Testis (tissue), 2 donors: ENCODE results near the gene RAD23B.

Experiments
- POLR2A ChIP-seq: fragments of 450-650 bp; IDR thresholded peaks from one replicate; pipeline ENCODE4 v1.6.1; 2017; ENCODE audit warnings: antibody characterized with exemption, mild to moderate bottlenecking, moderate library complexity
- TF ChIP-seq, protein P1 (sequence below), 3 experiments: fragments of 450-650 bp in 2 of 3; fragments of 200-600 bp in 1 of 3; sonication (generic) in 1 of 3; IDR thresholded peaks; one replicate each; pipeline ENCODE4 v1.5.1; 2016 to 2019; ENCODE audit warnings: antibody characterized with exemption in 3 of 3, mild to moderate bottlenecking in 2 of 3, moderate library complexity in 1 of 3

DNA sequence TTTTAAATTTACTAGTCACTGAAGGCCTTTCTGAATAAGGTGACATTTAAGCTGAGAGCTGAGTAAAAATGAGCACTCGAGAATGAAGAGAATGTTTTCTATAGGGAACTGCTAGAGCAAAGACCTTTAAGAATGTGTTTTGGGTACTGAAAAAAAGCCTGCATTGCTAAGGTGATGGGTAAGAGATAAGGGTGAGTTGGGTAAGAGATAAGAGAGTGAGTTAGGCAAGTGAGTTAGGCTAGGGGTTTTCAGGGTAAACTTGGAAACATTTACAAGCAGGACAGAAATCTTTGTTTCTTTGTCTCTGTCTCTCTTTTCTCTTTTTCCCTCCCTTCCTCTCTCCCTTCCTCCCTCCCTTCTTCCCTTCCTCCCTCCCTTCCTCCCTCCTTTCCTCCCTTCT is 5.6 kb downstream of the RAD23B start:
- no peak for TF ChIP-seq POLR2A
- TF ChIP-seq, protein P1, sequence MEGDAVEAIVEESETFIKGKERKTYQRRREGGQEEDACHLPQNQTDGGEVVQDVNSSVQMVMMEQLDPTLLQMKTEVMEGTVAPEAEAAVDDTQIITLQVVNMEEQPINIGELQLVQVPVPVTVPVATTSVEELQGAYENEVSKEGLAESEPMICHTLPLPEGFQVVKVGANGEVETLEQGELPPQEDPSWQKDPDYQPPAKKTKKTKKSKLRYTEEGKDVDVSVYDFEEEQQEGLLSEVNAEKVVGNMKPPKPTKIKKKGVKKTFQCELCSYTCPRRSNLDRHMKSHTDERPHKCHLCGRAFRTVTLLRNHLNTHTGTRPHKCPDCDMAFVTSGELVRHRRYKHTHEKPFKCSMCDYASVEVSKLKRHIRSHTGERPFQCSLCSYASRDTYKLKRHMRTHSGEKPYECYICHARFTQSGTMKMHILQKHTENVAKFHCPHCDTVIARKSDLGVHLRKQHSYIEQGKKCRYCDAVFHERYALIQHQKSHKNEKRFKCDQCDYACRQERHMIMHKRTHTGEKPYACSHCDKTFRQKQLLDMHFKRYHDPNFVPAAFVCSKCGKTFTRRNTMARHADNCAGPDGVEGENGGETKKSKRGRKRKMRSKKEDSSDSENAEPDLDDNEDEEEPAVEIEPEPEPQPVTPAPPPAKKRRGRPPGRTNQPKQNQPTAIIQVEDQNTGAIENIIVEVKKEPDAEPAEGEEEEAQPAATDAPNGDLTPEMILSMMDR (IDR thresholded peaks at IDR 0.05) = no peak
